A549 (cell line): ENCODE measurements around the gene DMAC2L. TPM values are rescaled to one million over a fixed set of nuclear protein-coding genes. Genes with fewer than 3 reads are reported as not detected.
"Not testable (repeated sequence)": the region's sequence is repeated elsewhere in the genome, so short reads cannot be mapped to it uniquely, and the experiment has no call there.

Experiments used
- ATAC-seq, 2 experiments: fragments of 200-7000 bp in 1 of 2; fragments of >200 bp in 1 of 2; cut with Nextera tagmentation in 1 of 2; cut with Tn5 transposase in 1 of 2; 3 replicates each; pipeline versions ENCODE4 v1.8.0 to v1.9.1; 2018 to 2020; ENCODE audit warnings: mild to moderate bottlenecking in 1 of 2, moderate library complexity in 1 of 2
- CTCF ChIA-PET: fragments of 300-600 bp; sonication (Branson Sonifier 250); formaldehyde crosslinking; extraction: SDS; loops from one replicate; lab custom pipeline; 2021; ENCODE audit warnings: antibody characterized with exemption, inconsistent platforms; lab: Yijun Ruan, JAX
- POLR2A ChIA-PET: fragments of 350-600 bp; formaldehyde crosslinking; extraction: SDS; loops from one replicate; lab custom pipeline; 2021; ENCODE audit warnings: antibody characterized with exemption, inconsistent platforms; lab: Yijun Ruan, JAX
- DNase-seq, 2 experiments: peaks; one replicate each; pipeline versions ENCODE4 v3.0.0 to v3.0.0-alpha.2; 2011 to 2016; ENCODE audit warnings: low read depth in 1 of 2, low spot score in 1 of 2
- FAIRE-seq: peaks from 2 replicates; lab custom pipeline; 2011; peaks lifted over from hg19 to GRCh38; lab: Jason Lieb, UNC
- H3K27ac ChIP-seq, 2 experiments: fragments of >200 bp; sonication (Bioruptor Twin); formaldehyde crosslinking; 3 replicates each; pipeline ENCODE4 v1.5.1; 2016 to 2017
- H3K4me1 ChIP-seq: fragments of >200 bp; sonication (Bioruptor Twin); formaldehyde crosslinking; 3 replicates; pipeline ENCODE4 v1.6.1; 2016
- H3K4me2 ChIP-seq: fragments of >200 bp; sonication (Bioruptor Twin); formaldehyde crosslinking; 3 replicates; pipeline ENCODE4 v1.6.1; 2016
- H3K4me3 ChIP-seq: fragments of >200 bp; sonication (Bioruptor Twin); formaldehyde crosslinking; 3 replicates; pipeline ENCODE4 v1.5.1; 2016
- H3K9me3 ChIP-seq: fragments of >200 bp; sonication (Bioruptor Twin); formaldehyde crosslinking; 3 replicates; pipeline ENCODE4 v1.6.1; 2016
- BHLHE40 ChIP-seq: IDR thresholded peaks from 2 replicates; pipeline ENCODE4 v1.6.1; 2012; ENCODE audit warnings: low read depth, low read length, inconsistent platforms
- CBX2 ChIP-seq: fragments of 200-600 bp; sonication (generic); IDR thresholded peaks from 2 replicates; pipeline ENCODE4 v1.6.1; 2016; ENCODE audit warnings: low read depth, mild to moderate bottlenecking, borderline replicate concordance
- CBX8 ChIP-seq: fragments of 200-600 bp; sonication (generic); IDR thresholded peaks from 2 replicates; pipeline ENCODE4 v1.6.1; 2016
- CEBPB ChIP-seq, 2 experiments: fragments of >200 bp in 1 of 2; sonication (Bioruptor Twin) in 1 of 2; formaldehyde crosslinking in 1 of 2; IDR thresholded peaks; 2 replicates each; pipeline ENCODE4 v1.6.1; 2012 to 2016
- CHD2 ChIP-seq: fragments of 150-350 bp; IDR thresholded peaks from 2 replicates; pipeline ENCODE4 v1.6.1; 2014; ENCODE audit warnings: low read length; ENCODE audit not compliant: partially characterized antibody
- EP300 ChIP-seq, 2 experiments: fragments of >200 bp; sonication (Bioruptor Twin); formaldehyde crosslinking; IDR thresholded peaks; 2 replicates in 1 of 2; 3 replicates in 1 of 2; pipeline ENCODE4 v1.6.1; 2016 to 2017
- ESRRA ChIP-seq: fragments of 150-350 bp; IDR thresholded peaks from 2 replicates; pipeline ENCODE4 v1.6.1; 2014; ENCODE audit warnings: mild to moderate bottlenecking, low read length, borderline replicate concordance
- FOSB ChIP-seq: fragments of 250-450 bp; sonication (Bioruptor Pico); IDR thresholded peaks from 2 replicates; pipeline ENCODE4 v1.5.0; 2020; ENCODE audit warnings: mild to moderate bottlenecking, moderate library complexity
- FOXS1 ChIP-seq: fragments of 250-450 bp; sonication (Bioruptor Pico); IDR thresholded peaks from 2 replicates; pipeline ENCODE4 v1.5.0; 2020; ENCODE audit warnings: mild to moderate bottlenecking, moderate library complexity
- HOXA7 ChIP-seq: fragments of 250-450 bp; sonication (Bioruptor Pico); IDR thresholded peaks from 2 replicates; pipeline ENCODE4 v1.5.0; 2020; ENCODE audit warnings: mild to moderate bottlenecking, moderate library complexity
- HOXB13 ChIP-seq: fragments of 250-450 bp; sonication (Bioruptor Pico); IDR thresholded peaks from 2 replicates; pipeline ENCODE4 v1.5.0; 2020; ENCODE audit warnings: low read depth, mild to moderate bottlenecking, moderate library complexity
- JUN ChIP-seq, 2 experiments: fragments of >200 bp; sonication (Bioruptor Twin); formaldehyde crosslinking; IDR thresholded peaks; 2 replicates in 1 of 2; 3 replicates in 1 of 2; pipeline ENCODE4 v1.6.1; 2016 to 2017
- KDM1A ChIP-seq: fragments of 200-600 bp; sonication (generic); IDR thresholded peaks from 2 replicates; pipeline ENCODE4 v1.6.1; 2016; ENCODE audit warnings: low read depth, mild to moderate bottlenecking
- MAZ ChIP-seq: fragments of 150-350 bp; IDR thresholded peaks from 2 replicates; pipeline ENCODE4 v1.6.1; 2014; ENCODE audit warnings: antibody characterized with exemption, low read depth, low read length, borderline replicate concordance
- NFE2L2 ChIP-seq: fragments of 150-350 bp; conservative IDR thresholded peaks from 2 replicates; pipeline ENCODE4 v1.6.1; 2014; ENCODE audit warnings: low read length
- NPAS2 ChIP-seq: fragments of 250-450 bp; sonication (Bioruptor Pico); IDR thresholded peaks from 2 replicates; pipeline ENCODE4 v1.8.0; 2022; ENCODE audit warnings: mild to moderate bottlenecking, moderate library complexity, borderline replicate concordance
- NR3C1 ChIP-seq: fragments of >200 bp; sonication (Bioruptor Twin); formaldehyde crosslinking; IDR thresholded peaks from 3 replicates; pipeline ENCODE4 v1.6.1; 2017
- PHF8 ChIP-seq: fragments of 200-600 bp; sonication (generic); IDR thresholded peaks from 2 replicates; pipeline ENCODE4 v1.6.1; 2016; ENCODE audit warnings: low read depth, mild to moderate bottlenecking, antibody characterized with exemption, moderate library complexity, borderline replicate concordance
- POLR2AphosphoS2 ChIP-seq: conservative IDR thresholded peaks from 2 replicates; pipeline ENCODE4 v1.6.1; 2012; ENCODE audit warnings: low read length, improper control_type of control experiment, inconsistent platforms
- RARB ChIP-seq: fragments of 250-450 bp; sonication (Bioruptor Pico); IDR thresholded peaks from 2 replicates; pipeline ENCODE4 v1.8.0; 2021; ENCODE audit warnings: mild to moderate bottlenecking, moderate library complexity
- REST ChIP-seq: fragments of 200-600 bp; sonication (generic); IDR thresholded peaks from 2 replicates; pipeline ENCODE4 v1.6.1; 2016; ENCODE audit warnings: antibody characterized with exemption, mild to moderate bottlenecking, moderate library complexity
- SREBF2 ChIP-seq: fragments of 450-650 bp; IDR thresholded peaks from 2 replicates; pipeline ENCODE4 v1.6.1; 2014; ENCODE audit warnings: mild to moderate bottlenecking, moderate library complexity
- TFCP2L1 ChIP-seq: fragments of 250-450 bp; sonication (Bioruptor Pico); IDR thresholded peaks from 2 replicates; pipeline ENCODE4 v1.5.0; 2021; ENCODE audit warnings: mild to moderate bottlenecking
- TP53 ChIP-seq: fragments of 250-450 bp; sonication (Bioruptor Pico); IDR thresholded peaks from 2 replicates; pipeline ENCODE4 v1.5.0; 2021; ENCODE audit warnings: mild to moderate bottlenecking, moderate library complexity
- ZFP36 ChIP-seq: fragments of 450-650 bp; IDR thresholded peaks from 2 replicates; pipeline ENCODE4 v1.6.1; 2014; ENCODE audit warnings: borderline replicate concordance; ENCODE audit not compliant: partially characterized antibody
- WGBS: methylation state at CpG from one replicate; pipeline ENCODE4 v1.1.6; 2017; ENCODE audit errors: missing lambda C conversion rate; 5-methylcytosine and 5-hydroxymethylcytosine counted together
- polyA plus RNA-seq, 4 experiments: library from polyadenylated mRNA; depleted of rRNA in 3 of 4; stranded (reverse); fragments of >200 nt; fragmentation: RNase III in 1 of 4; extraction: RNeasy Plus Mini Kit Qiagen cat#74134 plus additional on column Dnase treatment in 1 of 4; gene quantifications; 2 replicates in 3 of 4; 3 replicates in 1 of 4; pipeline ENCODE4 v1.2.3, GENCODE V29; 2011 to 2017
- TF ChIP-seq, protein P1 (sequence below): fragments of 250-450 bp; sonication (Bioruptor Pico); IDR thresholded peaks from 2 replicates; pipeline ENCODE4 v1.5.0; 2021; ENCODE audit warnings: mild to moderate bottlenecking, moderate library complexity, borderline replicate concordance
- TF ChIP-seq, protein P2 (sequence below): IDR thresholded peaks from 2 replicates; pipeline ENCODE4 v1.6.1; 2012

Gene DMAC2L
- polyA plus RNA-seq, 2 of the 4 experiments (the other 2 are of a cell fraction), result 14.0 to 24.6 TPM

GRCh38 chr14:50363714-50364111, 51.6 kb downstream of the DMAC2L start:
- no peak for TF ChIP-seq SREBF2
- TF ChIP-seq FOSB (CRISPR knock-in tag), result no peak
- no peak for TF ChIP-seq BHLHE40
- no peak for TF ChIP-seq CEBPB (IDR thresholded peaks at IDR 0.05)
- peaks cover 17% of the 10 kb centered on the region for H3K4me1 ChIP-seq
- FAIRE-seq (no peak), ATAC-seq (peak in 1 of 2 experiments; percentile 43; a peak in 2 of 6 replicates), DNase-seq (no peak)
- ChIA-PET POLR2A (no interaction called here), CTCF (no interaction called here)
- H3K9me3 ChIP-seq, result no peaks in the 10 kb centered on the region
- 67% methylated on average over 4 of the region's 4 CpGs for WGBS
- H3K27ac ChIP-seq, result 0 out of 6 replicates have a peak overlapping the region, but pooled peaks of 1 of the 2 experiments have one; percentile 11
- H3K4me2 ChIP-seq, result peak overlapping the region; percentile 24; the same call in 2 of the 3 replicates
- H3K4me3 ChIP-seq, result no peak overlapping the region

DNA sequence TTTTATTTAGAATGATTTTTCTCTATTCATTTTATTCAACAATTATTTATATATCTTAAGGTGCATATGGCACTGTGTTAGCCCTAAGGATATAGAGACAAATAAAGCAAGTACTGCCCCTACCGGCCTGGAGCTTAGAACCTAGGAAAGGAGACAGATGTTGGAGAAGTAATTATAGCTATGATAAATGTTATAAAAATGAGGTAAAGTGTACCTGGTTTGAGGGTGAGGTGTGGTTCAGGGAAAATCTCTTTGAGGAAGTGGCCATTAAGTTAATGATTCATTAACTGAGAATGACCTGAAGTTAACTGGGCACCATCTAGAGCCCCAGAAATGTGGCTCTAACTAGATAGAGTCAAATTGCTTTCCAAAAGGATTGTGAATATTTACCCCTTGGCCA, 52.7 kb downstream of the DMAC2L start:
- Histone ChIP-seq H3K27ac (0 out of 6 replicates have a peak overlapping the region, but pooled peaks of 1 of the 2 experiments have one; percentile 21), H3K9me3 (no peaks in the 10 kb centered on the region), H3K4me3 (no peak overlapping the region), H3K4me1 (peaks cover 17% of the 10 kb centered on the region), H3K4me2 (peak overlapping the region; percentile 38)
- no peak for DNase-seq
- ATAC-seq, result no peak
- TF ChIP-seq HOXA7 (no peak), CBX2 (no peak), PHF8 (no peak), FOXS1 (no peak), NR3C1 (no peak), FOSB (CRISPR knock-in tag) (no peak), HOXB13 (no peak), KDM1A (no peak), ESRRA (no peak), TP53 (no peak), EP300 (IDR thresholded peaks at IDR 0.05) (no peak), CHD2 (no peak), RARB (CRISPR knock-in tag) (no peak), TFCP2L1 (CRISPR knock-in tag) (no peak), NFE2L2 (no peak), JUN (IDR thresholded peaks at IDR 0.05) (no peak), ZFP36 (no peak)
- TF ChIP-seq, protein P1, sequence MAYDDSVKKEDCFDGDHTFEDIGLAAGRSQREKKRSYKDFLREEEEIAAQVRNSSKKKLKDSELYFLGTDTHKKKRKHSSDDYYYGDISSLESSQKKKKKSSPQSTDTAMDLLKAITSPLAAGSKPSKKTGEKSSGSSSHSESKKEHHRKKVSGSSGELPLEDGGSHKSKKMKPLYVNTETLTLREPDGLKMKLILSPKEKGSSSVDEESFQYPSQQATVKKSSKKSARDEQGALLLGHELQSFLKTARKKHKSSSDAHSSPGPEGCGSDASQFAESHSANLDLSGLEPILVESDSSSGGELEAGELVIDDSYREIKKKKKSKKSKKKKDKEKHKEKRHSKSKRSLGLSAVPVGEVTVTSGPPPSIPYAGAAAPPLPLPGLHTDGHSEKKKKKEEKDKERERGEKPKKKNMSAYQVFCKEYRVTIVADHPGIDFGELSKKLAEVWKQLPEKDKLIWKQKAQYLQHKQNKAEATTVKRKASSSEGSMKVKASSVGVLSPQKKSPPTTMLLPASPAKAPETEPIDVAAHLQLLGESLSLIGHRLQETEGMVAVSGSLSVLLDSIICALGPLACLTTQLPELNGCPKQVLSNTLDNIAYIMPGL (CRISPR knock-in tag), result no peak
- ChIA-PET POLR2A (no interaction called here), CTCF (interaction anchor here (1.2 to 1.6 kb wide), 4 partner anchors 17 to 179 kb away, joined by 3 to 5 read pairs (median 4); partner anchors contain the start of gene MAP4K5)
- no peak for FAIRE-seq
- 50% methylated on average over 1 of the region's 1 CpG for WGBS

GRCh38 chr14:50365572-50365971, 53.4 kb downstream of the DMAC2L start:
- H3K4me3 ChIP-seq, POLR2A ChIA-PET, H3K27ac ChIP-seq, H3K9me3 ChIP-seq, DNase-seq, FAIRE-seq, H3K4me2 ChIP-seq, ATAC-seq: not testable (repeated sequence)
- WGBS, result 86% methylated on average over 7 of the region's 7 CpGs
- CTCF ChIA-PET, result interaction anchor here (0.6 to 1.6 kb wide), 5 partner anchors 18 to 609 kb away, joined by 3 to 5 read pairs (median 3); partner anchors contain the start of gene MAP4K5
- H3K4me1 ChIP-seq, result peaks cover 17% of the 10 kb centered on the region

DNA sequence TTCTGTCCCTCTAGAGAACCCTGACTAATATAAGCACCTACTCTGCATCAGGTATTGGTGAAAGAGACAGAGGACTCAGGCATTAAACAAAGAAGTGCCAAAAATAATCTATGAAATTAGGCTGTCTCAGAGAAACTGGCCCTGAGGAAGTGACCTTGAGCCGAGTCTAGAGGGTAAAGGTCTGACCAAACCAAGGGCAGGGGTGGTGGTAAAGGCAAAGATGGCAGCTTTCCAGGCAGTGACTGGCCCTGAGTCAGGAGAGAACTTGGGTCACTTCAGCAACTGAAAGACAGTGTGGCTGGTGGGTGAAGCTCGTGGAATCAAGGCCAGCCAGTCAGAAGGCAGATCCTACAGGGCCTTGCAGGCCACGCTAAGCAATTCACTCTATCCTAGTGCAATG, 54.0 kb downstream of the DMAC2L start:
- no peak for ATAC-seq
- Histone ChIP-seq H3K27ac (no peak overlapping the region), H3K4me2 (no peak overlapping the region), H3K9me3 (no peaks in the 10 kb centered on the region), H3K4me3 (no peak overlapping the region), H3K4me1 (peaks cover 17% of the 10 kb centered on the region)
- WGBS, result 75% methylated on average over 3 of the region's 3 CpGs
- CTCF ChIA-PET, result interaction anchor here (0.5 kb wide), 1 partner anchor 307 kb away, joined by 3 read pairs; no protein-coding TSS in a partner anchor
- FAIRE-seq, result no peak
- no peak for DNase-seq
- POLR2A ChIA-PET, result no interaction called here
- TF ChIP-seq MAZ (no peak), POLR2AphosphoS2 (no peak), NPAS2 (CRISPR knock-in tag) (no peak), KDM1A (no peak), CBX8 (no peak), REST (no peak), TFCP2L1 (CRISPR knock-in tag) (no peak)
- TF ChIP-seq, protein P2, sequence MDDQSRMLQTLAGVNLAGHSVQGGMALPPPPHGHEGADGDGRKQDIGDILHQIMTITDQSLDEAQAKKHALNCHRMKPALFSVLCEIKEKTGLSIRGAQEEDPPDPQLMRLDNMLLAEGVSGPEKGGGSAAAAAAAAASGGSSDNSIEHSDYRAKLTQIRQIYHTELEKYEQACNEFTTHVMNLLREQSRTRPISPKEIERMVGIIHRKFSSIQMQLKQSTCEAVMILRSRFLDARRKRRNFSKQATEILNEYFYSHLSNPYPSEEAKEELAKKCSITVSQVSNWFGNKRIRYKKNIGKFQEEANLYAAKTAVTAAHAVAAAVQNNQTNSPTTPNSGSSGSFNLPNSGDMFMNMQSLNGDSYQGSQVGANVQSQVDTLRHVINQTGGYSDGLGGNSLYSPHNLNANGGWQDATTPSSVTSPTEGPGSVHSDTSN, result no peak
